CD4-positive, alpha-beta T cell treated with Interleukin-12 subunit alpha and Interleukin-12 subunit beta, for 1 hour (primary cell): ENCODE results near the gene PTP4A1.
"Not testable (repeated sequence)": the region's sequence is repeated elsewhere in the genome, so short reads cannot be mapped to it uniquely, and the experiment has no call there.

Source experiments
- DNase-seq: peaks from one replicate; pipeline ENCODE4 v3.0.0-alpha.2; 2020

Gene PTP4A1

GRCh38 chr6:63572044-63572746, at the start of gene PTP4A1, which contains the start of gene LOC128125822:
Gene PTP4A1 (plus strand): TSS chr6:63572480. CDS start chr6:63576881, 4,401 bp downstream.
Gene LOC128125822 (plus strand): TSS chr6:63572480.
- DNase-seq: peak; percentile 97

GRCh38 chr6:63522911-63523287, 49.4 kb upstream of the PTP4A1 start:
- not testable (repeated sequence) for DNase-seq

- no peak for DNase-seq
Measured at GRCh38 chr6:63523630-63524029, 48.6 kb upstream of the PTP4A1 start.

GRCh38 chr6:63525186-63525878, 46.9 kb upstream of the PTP4A1 start:
- peak; percentile 9 for DNase-seq

- DNase-seq: no peak
Measured at GRCh38 chr6:63526931-63527330, 45.3 kb upstream of the PTP4A1 start.

GRCh38 chr6:63527658-63528514, 44.4 kb upstream of the PTP4A1 start:
- no peak for DNase-seq

- no peak for DNase-seq
Measured at GRCh38 chr6:63529498-63529897, 42.8 kb upstream of the PTP4A1 start.

- no peak for DNase-seq
Measured at GRCh38 chr6:63530182-63530581, 42.1 kb upstream of the PTP4A1 start.

- DNase-seq: no peak
Measured at GRCh38 chr6:63530991-63531390, 41.3 kb upstream of the PTP4A1 start.

GRCh38 chr6:63533026-63533425, 39.3 kb upstream of the PTP4A1 start:
- no peak for DNase-seq

GRCh38 chr6:63533952-63534351, 38.3 kb upstream of the PTP4A1 start:
- DNase-seq: no peak

- no peak for DNase-seq
Measured at GRCh38 chr6:63537201-63537958, 34.9 kb upstream of the PTP4A1 start.

- DNase-seq: no peak
Measured at GRCh38 chr6:63537959-63538300, 34.4 kb upstream of the PTP4A1 start.

- no peak for DNase-seq
Measured at GRCh38 chr6:63538550-63538949, 33.7 kb upstream of the PTP4A1 start.

- no peak for DNase-seq
Measured at GRCh38 chr6:63543001-63543400, 29.3 kb upstream of the PTP4A1 start.

- DNase-seq: no peak
Measured at GRCh38 chr6:63543982-63544381, 28.3 kb upstream of the PTP4A1 start.

- no peak for DNase-seq
Measured at GRCh38 chr6:63546236-63546635, 26.0 kb upstream of the PTP4A1 start.

- no peak for DNase-seq
Measured at GRCh38 chr6:63546697-63547096, 25.6 kb upstream of the PTP4A1 start.

GRCh38 chr6:63549076-63549475, 23.2 kb upstream of the PTP4A1 start:
- DNase-seq: no peak

- DNase-seq: no peak
Measured at GRCh38 chr6:63553208-63553607, 19.1 kb upstream of the PTP4A1 start.

GRCh38 chr6:63553900-63554299, 18.4 kb upstream of the PTP4A1 start:
- DNase-seq: no peak

GRCh38 chr6:63554782-63555181, 17.5 kb upstream of the PTP4A1 start:
- no peak for DNase-seq

- no peak for DNase-seq
Measured at GRCh38 chr6:63556369-63556768, 15.9 kb upstream of the PTP4A1 start.
